ENCODE results near the gene TAF7.
"Not testable (repeated sequence)": the region's sequence is repeated elsewhere in the genome, so short reads cannot be mapped to it uniquely, and the experiment has no call there.

The TAF7 gene

DNA sequence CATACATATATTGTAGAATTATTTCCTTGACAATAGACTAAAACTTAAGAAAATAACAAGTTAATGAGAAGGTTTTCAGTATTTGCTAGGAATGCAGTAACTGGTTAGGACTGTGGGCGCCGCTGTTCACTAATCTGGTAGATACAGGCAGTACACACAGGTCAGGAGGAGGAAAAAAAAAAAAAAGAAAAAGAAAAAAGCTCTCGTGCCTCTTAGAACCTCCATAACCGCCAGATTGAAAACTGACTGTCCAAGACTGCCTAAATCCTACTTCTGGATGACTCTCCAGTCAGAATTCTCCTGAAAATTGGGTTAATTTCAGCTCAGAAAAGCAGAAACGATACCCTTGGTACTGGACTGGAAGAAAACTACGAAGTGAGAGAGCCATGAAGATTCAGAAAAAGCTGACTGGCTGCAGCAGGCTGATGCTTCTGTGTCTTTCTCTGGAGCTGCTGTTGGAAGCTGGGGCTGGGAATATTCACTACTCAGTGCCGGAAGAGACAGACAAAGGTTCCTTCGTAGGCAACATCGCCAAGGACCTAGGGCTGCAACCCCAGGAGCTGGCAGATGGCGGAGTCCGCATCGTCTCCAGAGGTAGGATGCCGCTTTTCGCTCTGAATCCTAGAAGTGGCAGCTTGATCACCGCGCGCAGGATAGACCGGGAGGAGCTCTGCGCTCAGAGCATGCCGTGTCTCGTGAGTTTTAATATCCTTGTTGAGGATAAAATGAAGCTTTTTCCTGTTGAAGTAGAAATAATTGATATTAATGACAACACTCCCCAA lies 9.9 kb upstream of the TAF7 start, which contains the start of gene PCDHGA1:
TSS of gene PCDHGA1 (plus strand) at position 216 of the 782 bp plus-strand sequence.
- H3K36me3 ChIP-seq (ENCODE audit: insufficient read depth, low read depth, low read length) = no peaks in the 10 kb centered on the region
- no peak within 1 kb of the TSS for H3K27ac ChIP-seq (ENCODE audit: low read length)
- H3K9me3 ChIP-seq (ENCODE audit: insufficient read depth, low read depth, low read length) = peaks cover 55% of the 10 kb centered on the region

DNA sequence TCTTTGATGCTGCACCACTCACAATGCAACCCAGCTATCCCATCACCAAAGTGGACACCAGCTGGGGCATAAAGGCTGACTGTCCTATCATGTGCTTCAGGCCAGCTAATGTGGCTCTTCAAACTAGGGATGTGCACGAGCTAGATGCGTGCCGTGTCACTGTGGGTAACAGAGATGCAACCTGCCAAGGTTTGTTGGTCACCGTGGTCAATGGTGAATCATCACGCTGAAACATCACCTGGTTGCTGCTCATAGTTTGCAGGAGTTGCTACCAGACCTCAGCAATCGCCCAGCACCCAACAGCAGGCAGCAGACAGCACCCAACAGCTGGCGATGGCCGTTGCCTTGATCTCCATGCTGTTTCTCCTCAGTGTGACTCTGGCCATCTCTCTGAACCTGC lies 7.6 kb upstream of the TAF7 start:
- no peak overlapping the region for H3K27ac ChIP-seq (ENCODE audit: low read length)
- H3K4me3 ChIP-seq (ENCODE audit: low read length) = no peak overlapping the region
- H3K36me3 ChIP-seq (ENCODE audit: insufficient read depth, low read depth, low read length) = no peaks in the 10 kb centered on the region
- no peak overlapping the region for H3K9ac ChIP-seq (ENCODE audit: low read depth, low read length)
- no peaks in the 10 kb centered on the region for H3K4me1 ChIP-seq (ENCODE audit: insufficient read depth, low read length)
- no peaks in the 10 kb centered on the region for H3K27me3 ChIP-seq (ENCODE audit: insufficient read depth, low read length)
- peaks cover 35% of the 10 kb centered on the region for H3K9me3 ChIP-seq (ENCODE audit: insufficient read depth, low read depth, low read length)

More for the DNA sequence above, 9.9 kb upstream of the TAF7 start, which contains the start of gene PCDHGA1:
- H3K4me1 ChIP-seq (ENCODE audit: insufficient read depth, low read length) = no peaks in the 10 kb centered on the region
- H3K9ac ChIP-seq (ENCODE audit: low read depth, low read length) = no peak within 1 kb of the TSS
- H3K4me3 ChIP-seq (ENCODE audit: low read length) = no peak within 1 kb of the TSS
- no peaks in the 10 kb centered on the region for H3K27me3 ChIP-seq (ENCODE audit: insufficient read depth, low read length)

DNA sequence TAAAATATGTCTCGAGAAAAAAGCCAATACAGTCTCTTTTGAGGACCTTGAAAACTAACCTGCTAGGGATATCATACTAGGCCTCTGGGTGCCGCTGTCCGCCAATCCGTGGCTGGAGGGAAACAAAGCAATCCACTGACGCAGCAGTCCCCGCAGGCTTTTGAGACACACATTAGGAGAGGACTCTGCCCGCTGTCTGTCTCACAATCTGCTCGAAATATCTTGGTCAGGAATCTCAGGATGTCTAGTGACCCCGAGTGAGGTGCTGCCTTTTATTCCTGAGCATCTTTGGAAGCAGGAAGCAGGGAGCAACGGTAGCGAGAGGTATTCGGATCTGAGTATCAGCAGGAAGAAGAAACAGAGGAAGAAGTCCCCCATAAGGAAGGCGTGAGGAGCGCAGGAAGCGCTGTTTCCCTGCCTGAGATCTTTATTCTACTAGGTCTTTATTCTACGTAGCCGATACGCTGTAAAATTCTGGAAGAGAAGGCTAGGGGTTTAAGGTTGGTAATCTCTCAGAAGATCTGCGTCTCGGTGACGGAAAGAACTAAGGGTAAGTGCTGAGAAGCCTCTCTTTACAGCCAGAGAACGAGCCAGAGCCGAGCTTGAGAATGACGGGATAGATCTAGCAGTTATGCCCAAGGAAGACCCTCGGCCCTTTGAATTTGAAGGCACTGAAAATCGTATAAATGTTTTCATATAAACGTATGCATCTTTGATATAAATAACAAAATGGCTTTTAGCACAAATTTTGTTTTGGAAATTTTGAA lies 5.7 kb upstream of the TAF7 start:
- peaks cover 34% of the 10 kb centered on the region for H3K9me3 ChIP-seq (ENCODE audit: insufficient read depth, low read depth, low read length)
- no peaks in the 10 kb centered on the region for H3K36me3 ChIP-seq (ENCODE audit: insufficient read depth, low read depth, low read length)
- H3K4me1 ChIP-seq (ENCODE audit: insufficient read depth, low read length) = no peaks in the 10 kb centered on the region
- H3K4me3 ChIP-seq (ENCODE audit: low read length) = peak overlapping the region; percentile 66; the same call in 1 of the 2 replicates
- H3K9ac ChIP-seq (ENCODE audit: low read depth, low read length) = peak overlapping the region; percentile 67; the same call in 1 of the 2 replicates
- no peaks in the 10 kb centered on the region for H3K27me3 ChIP-seq (ENCODE audit: insufficient read depth, low read length)
- no peak overlapping the region for H3K27ac ChIP-seq (ENCODE audit: low read length)

DNA sequence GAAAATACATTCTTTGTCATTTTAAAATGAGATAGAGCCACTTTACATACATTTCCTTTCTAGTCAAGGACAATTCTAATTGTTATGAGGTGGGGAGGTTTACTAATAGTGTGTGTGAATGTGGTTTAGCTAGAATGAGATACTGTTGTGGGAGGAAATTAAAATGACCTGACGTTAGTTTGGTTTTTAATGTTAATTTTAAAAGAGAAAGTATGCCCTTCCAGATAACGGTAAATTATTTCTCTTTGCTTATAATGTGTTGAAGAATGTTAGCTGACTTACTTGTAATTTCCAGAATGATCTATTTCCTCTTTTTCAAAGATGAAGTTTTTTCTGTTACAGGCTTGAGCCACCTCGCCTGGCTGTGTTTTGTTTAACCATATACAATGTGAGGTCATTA lies 1.7 kb upstream of the TAF7 start:
- Histone ChIP-seq H3K36me3 (ENCODE audit: insufficient read depth, low read depth, low read length) (peaks cover 23% of the 10 kb centered on the region), H3K9ac (ENCODE audit: low read depth, low read length) (no peak overlapping the region), H3K4me3 (ENCODE audit: low read length) (no peak overlapping the region), H3K27ac (ENCODE audit: low read length) (no peak overlapping the region), H3K9me3 (ENCODE audit: insufficient read depth, low read depth, low read length) (peaks cover 43% of the 10 kb centered on the region), H3K27me3 (ENCODE audit: insufficient read depth, low read length) (no peaks in the 10 kb centered on the region), H3K4me1 (ENCODE audit: insufficient read depth, low read length) (no peaks in the 10 kb centered on the region)

DNA sequence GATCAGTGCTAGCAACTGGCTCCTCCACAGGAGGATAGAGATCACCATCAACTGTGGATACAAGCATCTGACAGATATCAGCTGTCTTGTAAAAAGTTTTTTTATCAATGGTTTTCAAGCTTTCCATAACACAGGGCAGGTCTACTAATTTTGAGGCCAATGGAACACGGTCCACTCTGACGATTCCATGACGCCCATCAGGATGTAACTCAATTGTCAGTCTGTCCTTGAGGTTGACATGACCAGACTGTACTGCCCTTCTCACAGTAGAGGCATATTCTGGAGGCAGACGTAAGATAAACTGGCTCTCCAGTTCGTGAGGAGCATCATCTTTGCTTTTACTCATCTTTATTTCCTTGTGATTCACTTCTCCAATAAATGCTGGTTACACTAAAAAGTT lies 885 bp downstream of the TAF7 start:
- H3K9me3 ChIP-seq (ENCODE audit: insufficient read depth, low read depth, low read length) = peaks cover 52% of the 10 kb centered on the region
- H3K9ac ChIP-seq (ENCODE audit: low read depth, low read length) = peak overlapping the region; percentile 99; the same call in 1 of the 2 replicates
- no peaks in the 10 kb centered on the region for H3K4me1 ChIP-seq (ENCODE audit: insufficient read depth, low read length)
- H3K36me3 ChIP-seq (ENCODE audit: insufficient read depth, low read depth, low read length) = peaks cover 30% of the 10 kb centered on the region
- H3K4me3 ChIP-seq (ENCODE audit: low read length) = peak overlapping the region; percentile 93
- no peak overlapping the region for H3K27ac ChIP-seq (ENCODE audit: low read length)
- H3K27me3 ChIP-seq (ENCODE audit: insufficient read depth, low read length) = no peaks in the 10 kb centered on the region

DNA sequence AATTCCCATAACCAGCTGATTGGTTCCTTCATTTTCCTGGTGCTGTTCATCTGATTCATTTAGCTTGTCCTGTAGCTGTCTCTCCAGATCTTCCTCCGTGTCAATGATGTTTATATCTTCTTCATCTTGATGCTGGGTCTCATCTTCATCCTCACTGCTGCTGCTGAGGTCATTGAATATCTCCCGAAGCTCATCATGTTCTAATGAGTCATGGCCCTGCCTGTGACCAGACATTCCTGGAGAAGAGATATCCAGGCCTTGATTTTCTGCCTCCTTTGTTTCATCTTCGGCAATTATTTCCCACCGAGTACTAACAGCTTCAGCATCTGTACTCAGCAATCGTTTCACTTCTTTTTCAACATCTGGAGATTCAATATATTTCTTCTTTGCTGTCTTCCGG lies 1.4 kb downstream of the TAF7 start:
- Histone ChIP-seq H3K4me3 (ENCODE audit: low read length) (peak overlapping the region; percentile 93), H3K9ac (ENCODE audit: low read depth, low read length) (no peak overlapping the region), H3K9me3 (ENCODE audit: insufficient read depth, low read depth, low read length) (peaks cover 54% of the 10 kb centered on the region), H3K27ac (ENCODE audit: low read length) (no peak overlapping the region), H3K27me3 (ENCODE audit: insufficient read depth, low read length) (no peaks in the 10 kb centered on the region), H3K4me1 (ENCODE audit: insufficient read depth, low read length) (no peaks in the 10 kb centered on the region), H3K36me3 (ENCODE audit: insufficient read depth, low read depth, low read length) (peaks cover 30% of the 10 kb centered on the region)

DNA sequence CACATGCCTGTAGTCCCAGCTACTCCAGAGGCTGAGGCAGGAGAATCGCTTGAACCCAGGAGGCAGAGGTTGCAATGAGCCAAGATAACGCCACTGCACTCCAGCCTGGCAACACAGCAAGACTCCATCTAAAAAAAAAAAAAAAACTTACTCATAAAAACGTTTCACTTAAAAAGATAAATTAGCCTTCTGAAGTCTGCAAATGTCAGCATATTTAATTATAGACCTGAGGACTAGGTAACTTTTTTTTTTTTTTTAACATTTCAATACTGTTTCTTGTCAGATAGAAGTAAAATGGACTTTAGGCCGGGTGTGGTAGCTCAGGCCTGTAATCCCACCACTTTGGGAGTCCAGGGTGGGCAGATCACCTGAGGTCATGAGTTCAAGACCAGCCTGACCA lies 3.6 kb downstream of the TAF7 start:
- not testable (repeated sequence) for H3K4me1 ChIP-seq (ENCODE audit: insufficient read depth, low read length); H3K27ac ChIP-seq (ENCODE audit: low read length); H3K9ac ChIP-seq (ENCODE audit: low read depth, low read length); H3K4me3 ChIP-seq (ENCODE audit: low read length); H3K27me3 ChIP-seq (ENCODE audit: insufficient read depth, low read length)
- H3K36me3 ChIP-seq (ENCODE audit: insufficient read depth, low read depth, low read length) = peaks cover 30% of the 10 kb centered on the region
- peaks cover 57% of the 10 kb centered on the region for H3K9me3 ChIP-seq (ENCODE audit: insufficient read depth, low read depth, low read length)

DNA sequence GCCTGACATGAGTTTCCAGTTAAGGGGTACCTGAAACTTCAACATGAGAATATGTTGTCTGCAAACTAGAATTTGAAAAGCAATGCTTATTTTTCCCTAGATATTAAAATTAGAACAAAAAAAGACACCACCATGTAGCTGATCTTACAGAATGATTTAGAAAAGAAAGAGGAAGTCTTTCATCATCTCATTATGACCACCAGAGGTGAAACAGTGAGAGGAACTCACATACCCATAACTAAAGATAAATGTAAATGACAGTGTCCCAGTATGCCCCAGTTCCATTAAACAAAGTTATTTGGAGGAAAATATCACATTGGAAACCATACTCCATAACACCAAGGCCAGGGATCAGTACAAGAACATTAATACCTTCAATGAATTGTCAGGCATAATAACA lies 6.9 kb downstream of the TAF7 start:
- no peak overlapping the region for H3K27ac ChIP-seq (ENCODE audit: low read length)
- H3K9me3 ChIP-seq (ENCODE audit: insufficient read depth, low read depth, low read length) = peaks cover 37% of the 10 kb centered on the region

DNA sequence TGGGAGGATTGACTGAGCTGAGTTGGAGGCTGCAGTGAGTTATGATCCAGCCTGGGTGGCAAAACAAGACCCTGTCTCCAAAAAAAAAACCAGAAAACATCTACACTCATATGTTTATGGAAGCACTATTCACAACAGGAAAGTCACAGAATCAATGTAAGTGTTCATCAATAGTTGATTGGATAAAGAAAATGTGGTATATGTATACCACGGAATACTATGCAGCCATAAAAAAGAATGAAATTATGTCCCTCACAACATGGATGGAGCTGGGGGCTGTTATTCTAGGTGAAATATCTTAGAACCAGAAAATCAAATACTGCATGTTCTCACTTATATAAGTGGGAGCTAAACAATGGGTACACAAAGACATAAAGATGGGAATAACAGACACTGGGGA lies 14.0 kb downstream of the TAF7 start:
- no peaks in the 10 kb centered on the region for H3K4me1 ChIP-seq (ENCODE audit: insufficient read depth, low read length)
- H3K27ac ChIP-seq (ENCODE audit: low read length) = no peak overlapping the region
- H3K4me3 ChIP-seq (ENCODE audit: low read length) = no peak overlapping the region
- H3K9me3 ChIP-seq (ENCODE audit: insufficient read depth, low read depth, low read length) = peaks cover 34% of the 10 kb centered on the region
- H3K27me3 ChIP-seq (ENCODE audit: insufficient read depth, low read length) = no peaks in the 10 kb centered on the region
- H3K9ac ChIP-seq (ENCODE audit: low read depth, low read length) = no peak overlapping the region
- no peaks in the 10 kb centered on the region for H3K36me3 ChIP-seq (ENCODE audit: insufficient read depth, low read depth, low read length)

More for the DNA sequence above, 6.9 kb downstream of the TAF7 start:
- Histone ChIP-seq H3K4me3 (ENCODE audit: low read length) (no peak overlapping the region), H3K4me1 (ENCODE audit: insufficient read depth, low read length) (no peaks in the 10 kb centered on the region), H3K27me3 (ENCODE audit: insufficient read depth, low read length) (no peaks in the 10 kb centered on the region), H3K9ac (ENCODE audit: low read depth, low read length) (no peak overlapping the region), H3K36me3 (ENCODE audit: insufficient read depth, low read depth, low read length) (peaks cover 17% of the 10 kb centered on the region)

DNA sequence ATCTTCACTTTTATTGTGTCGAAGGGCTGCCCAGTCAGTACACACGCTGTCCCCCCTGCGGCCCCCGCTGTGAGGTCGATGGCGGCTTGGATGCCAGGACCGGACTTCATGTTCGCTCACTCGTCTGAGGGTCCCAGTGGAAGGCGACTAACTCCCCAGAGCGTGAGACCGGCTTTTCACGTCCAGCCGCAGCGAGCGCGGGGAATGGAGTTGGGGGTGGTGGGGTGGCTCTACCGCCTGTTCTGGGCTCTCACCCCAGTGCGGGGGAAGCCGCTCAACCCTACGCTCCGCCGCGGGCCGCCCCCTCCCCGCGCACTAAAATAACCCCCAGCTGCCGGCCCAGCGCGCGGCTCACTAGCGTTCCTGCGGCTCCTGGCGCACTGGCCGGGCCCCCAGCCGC lies 16.8 kb downstream of the TAF7 start, which contains the start of gene SLC25A2:
TSS of gene SLC25A2 (minus strand) at position 294 of the 400 bp plus-strand sequence. CDS start at position 110, 184 bp downstream.
- Histone ChIP-seq H3K4me3 (ENCODE audit: low read length) (no peak within 1 kb of the TSS), H3K27me3 (ENCODE audit: insufficient read depth, low read length) (no peaks in the 10 kb centered on the region), H3K9ac (ENCODE audit: low read depth, low read length) (no peak within 1 kb of the TSS), H3K36me3 (ENCODE audit: insufficient read depth, low read depth, low read length) (no peaks in the 10 kb centered on the region), H3K27ac (ENCODE audit: low read length) (no peak within 1 kb of the TSS), H3K9me3 (ENCODE audit: insufficient read depth, low read depth, low read length) (peaks cover 42% of the 10 kb centered on the region), H3K4me1 (ENCODE audit: insufficient read depth, low read length) (no peaks in the 10 kb centered on the region)

DNA sequence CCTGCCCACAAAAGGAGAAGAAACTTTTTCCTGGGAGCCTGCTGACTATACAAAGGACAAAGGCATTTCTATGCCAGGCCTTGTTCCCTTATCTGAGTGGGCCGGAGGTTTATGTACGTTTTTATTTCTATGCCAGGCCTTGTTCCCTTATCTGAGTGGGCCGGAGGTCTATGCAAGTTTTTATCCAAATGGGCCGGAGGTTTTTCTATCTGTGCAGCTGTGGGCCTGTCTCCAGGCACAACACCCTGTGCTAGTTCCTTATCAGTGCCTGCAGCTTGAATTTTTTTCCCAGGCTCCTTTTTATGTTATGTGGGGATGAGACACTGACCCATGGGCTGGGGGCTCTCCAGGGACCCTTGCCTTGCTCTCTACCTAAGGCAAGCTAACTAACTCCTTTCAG lies 22.2 kb downstream of the TAF7 start:
- peaks cover 36% of the 10 kb centered on the region for H3K9me3 ChIP-seq (ENCODE audit: insufficient read depth, low read depth, low read length)
- H3K9ac ChIP-seq (ENCODE audit: low read depth, low read length) = no peak overlapping the region
- no peaks in the 10 kb centered on the region for H3K27me3 ChIP-seq (ENCODE audit: insufficient read depth, low read length)
- no peak overlapping the region for H3K27ac ChIP-seq (ENCODE audit: low read length)
- H3K36me3 ChIP-seq (ENCODE audit: insufficient read depth, low read depth, low read length) = no peaks in the 10 kb centered on the region
- no peaks in the 10 kb centered on the region for H3K4me1 ChIP-seq (ENCODE audit: insufficient read depth, low read length)
- no peak overlapping the region for H3K4me3 ChIP-seq (ENCODE audit: low read length)

DNA sequence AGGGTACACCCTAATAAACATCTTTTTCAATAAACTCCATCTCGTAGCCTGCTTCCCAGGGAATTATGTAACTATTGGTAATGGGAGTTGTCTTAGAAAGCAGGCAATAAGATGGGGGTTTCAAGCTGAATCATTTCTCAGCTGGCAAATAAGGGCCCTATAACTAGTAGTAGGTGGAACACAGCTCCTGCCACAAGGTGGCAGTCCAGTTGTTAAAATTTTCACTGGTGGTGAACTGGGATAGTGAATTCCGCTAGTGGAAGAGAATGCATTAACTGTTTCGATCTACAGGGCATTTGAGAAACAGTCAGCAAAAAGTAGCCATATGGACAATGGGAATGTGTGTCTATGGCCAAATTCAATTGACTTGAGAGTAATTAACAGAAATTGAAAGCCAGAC lies 47.7 kb downstream of the TAF7 start:
- Histone ChIP-seq H3K36me3 (ENCODE audit: insufficient read depth, low read depth, low read length) (no peaks in the 10 kb centered on the region), H3K27ac (ENCODE audit: low read length) (no peak overlapping the region), H3K9me3 (ENCODE audit: insufficient read depth, low read depth, low read length) (peaks cover 79% of the 10 kb centered on the region), H3K9ac (ENCODE audit: low read depth, low read length) (no peak overlapping the region), H3K27me3 (ENCODE audit: insufficient read depth, low read length) (no peaks in the 10 kb centered on the region), H3K4me1 (ENCODE audit: insufficient read depth, low read length) (no peaks in the 10 kb centered on the region), H3K4me3 (ENCODE audit: low read length) (no peak overlapping the region)
